Large intestine (tissue), 3 donors: Measurements from ENCODE around the gene TSPAN18. TPM values are rescaled to one million over a fixed set of nuclear protein-coding genes. Genes with fewer than 3 reads are reported as not detected.

Experiments
- DNase-seq, 2 donors: peaks; one replicate each; pipeline versions ENCODE4 v3.0.0 to v3.0.0-alpha.2; 2013
- H3K27ac ChIP-seq: one replicate; pipeline ENCODE4 v1.5.1; 2013; ENCODE audit warnings: low read length
- H3K27me3 ChIP-seq: 2 replicates; pipeline ENCODE4 v1.6.1; 2013; ENCODE audit warnings: low read length; ENCODE audit not compliant: control insufficient read depth, insufficient read depth
- H3K36me3 ChIP-seq: 2 replicates; pipeline ENCODE4 v1.6.1; 2013; ENCODE audit warnings: low read length; ENCODE audit not compliant: control insufficient read depth, insufficient read depth
- H3K4me1 ChIP-seq: one replicate; pipeline ENCODE4 v1.6.1; 2013; ENCODE audit warnings: low read length; ENCODE audit not compliant: control insufficient read depth, insufficient read depth
- H3K4me3 ChIP-seq: one replicate; pipeline ENCODE4 v1.5.1; 2013; ENCODE audit warnings: low read length
- H3K9me3 ChIP-seq: one replicate; pipeline ENCODE4 v1.6.1; 2013; ENCODE audit warnings: mild to moderate bottlenecking, low read depth, low read length, moderate library complexity; ENCODE audit not compliant: control insufficient read depth
- WGBS: methylation state at CpG from one replicate; pipeline ENCODE4 v1.1.5; 2013; ENCODE audit warnings: low lambda C conversion rate; ENCODE audit not compliant: insufficient coverage; 5-methylcytosine and 5-hydroxymethylcytosine counted together
- polyA plus RNA-seq: library from polyadenylated mRNA; unstranded; fragments of 120-200 nt; gene quantifications from one replicate; pipeline ENCODE4 v1.2.1, GENCODE V29; 2013

The TSPAN18 gene
- polyA plus RNA-seq, 1 donor, result 59.1 TPM

DNA sequence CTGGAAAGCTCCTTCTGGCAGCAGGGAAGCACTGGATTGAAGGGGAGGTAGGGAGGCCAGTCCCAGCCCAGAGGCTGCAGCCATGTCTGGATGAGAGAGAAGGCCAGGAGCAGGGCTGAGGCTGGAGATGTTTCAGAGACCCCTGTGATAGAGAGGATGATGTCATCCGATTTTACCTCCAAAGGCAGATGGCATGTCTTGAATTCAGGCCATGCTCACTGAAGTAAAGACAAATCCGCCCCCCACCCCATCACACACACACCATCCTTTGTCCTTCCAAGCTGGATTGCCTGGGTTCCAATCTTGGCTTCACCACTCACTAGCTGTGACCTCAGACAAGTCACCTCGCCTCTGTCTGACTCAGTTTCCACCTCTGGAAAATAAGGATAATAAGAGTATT, 176.8 kb downstream of the TSPAN18 start:
- Histone ChIP-seq H3K36me3 (peaks cover 4% of the 10 kb centered on the region), H3K4me1 (peaks cover 20% of the 10 kb centered on the region), H3K9me3 (no peaks in the 10 kb centered on the region), H3K4me3 (no peak overlapping the region), H3K27me3 (no peaks in the 10 kb centered on the region), H3K27ac (no peak overlapping the region)
- no CpG with 5 or more reads among the region's 3 CpGs for WGBS
- no peak for DNase-seq

DNA sequence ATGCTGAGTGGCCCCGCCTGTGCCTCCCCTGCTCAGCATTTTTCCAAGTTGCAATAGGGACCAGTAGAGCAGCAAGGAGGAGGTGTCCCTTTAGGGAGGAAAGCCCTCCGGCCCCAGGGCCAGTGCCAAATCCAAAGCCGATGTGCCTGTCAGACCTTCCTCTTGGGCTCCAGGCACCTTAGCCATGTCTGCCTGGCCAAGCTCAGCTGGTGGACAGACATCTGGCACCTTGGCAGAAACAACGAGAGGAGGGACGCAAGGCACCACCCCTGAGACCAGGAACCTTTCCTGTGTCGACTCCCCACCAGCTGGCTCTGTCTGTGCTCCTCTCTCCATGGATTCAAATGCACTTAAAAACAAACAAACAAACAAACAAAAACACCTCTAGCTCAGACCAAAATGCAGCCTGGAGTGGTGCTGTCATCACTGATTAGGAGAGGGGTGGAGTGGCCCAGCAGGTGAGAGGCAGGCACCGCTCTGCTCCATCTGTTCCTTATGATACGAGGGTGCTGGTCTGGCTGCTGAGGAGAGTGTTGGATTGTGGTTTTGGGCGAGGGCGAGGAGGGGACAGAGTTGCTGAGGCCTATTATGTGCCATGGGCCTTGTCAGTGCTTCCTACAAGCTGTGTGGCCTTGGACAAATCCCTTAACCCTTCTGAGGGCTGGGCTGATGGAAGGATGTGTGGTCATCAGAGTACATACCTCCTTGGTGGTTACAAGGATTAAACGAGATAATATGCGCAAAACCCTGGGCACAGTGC, 177.7 kb downstream of the TSPAN18 start:
- no peaks in the 10 kb centered on the region for H3K27me3 ChIP-seq
- no peaks in the 10 kb centered on the region for H3K36me3 ChIP-seq
- no peaks in the 10 kb centered on the region for H3K9me3 ChIP-seq
- no peak overlapping the region for H3K4me3 ChIP-seq
- no peak overlapping the region for H3K27ac ChIP-seq
- H3K4me1 ChIP-seq, result peaks cover 20% of the 10 kb centered on the region
- 100% methylated on average over 1 of the region's 12 CpGs for WGBS
- DNase-seq, result no peak

DNA sequence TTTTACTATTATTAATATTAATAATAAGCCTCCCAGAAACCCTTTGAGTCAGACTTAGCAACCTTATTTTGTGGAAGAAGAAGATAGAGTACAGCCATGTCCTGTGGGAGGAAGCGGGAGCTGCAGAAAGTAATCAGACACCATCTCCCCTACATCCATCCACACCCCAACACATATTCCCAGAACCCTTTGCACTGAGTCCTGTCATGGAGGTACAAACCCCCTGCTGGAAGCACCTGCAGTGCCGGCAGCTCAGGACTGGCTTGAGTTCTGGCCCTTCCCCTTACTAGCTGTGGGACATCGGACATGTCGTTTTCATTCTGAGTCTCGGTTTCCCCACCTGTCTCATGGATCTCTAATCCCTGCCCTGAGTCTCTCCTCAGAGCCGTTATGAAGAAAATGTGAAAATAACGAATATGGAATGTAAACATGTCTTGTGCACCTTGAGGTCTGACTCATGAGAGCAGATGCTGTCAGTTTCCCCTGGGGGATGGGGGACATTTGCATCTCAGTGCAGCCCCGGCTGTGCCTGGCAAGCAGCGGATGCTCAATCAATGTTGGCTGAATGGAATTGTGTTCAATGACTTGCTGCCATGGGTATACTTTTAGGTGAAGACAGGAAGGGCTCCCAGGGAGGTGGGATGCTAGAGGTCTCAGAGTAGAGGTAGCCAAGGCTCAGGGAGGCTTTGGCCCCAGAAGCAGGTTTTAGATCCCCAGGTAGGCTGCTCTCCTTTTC, 178.5 kb downstream of the TSPAN18 start:
- no CpG with 5 or more reads among the region's 9 CpGs for WGBS

DNA sequence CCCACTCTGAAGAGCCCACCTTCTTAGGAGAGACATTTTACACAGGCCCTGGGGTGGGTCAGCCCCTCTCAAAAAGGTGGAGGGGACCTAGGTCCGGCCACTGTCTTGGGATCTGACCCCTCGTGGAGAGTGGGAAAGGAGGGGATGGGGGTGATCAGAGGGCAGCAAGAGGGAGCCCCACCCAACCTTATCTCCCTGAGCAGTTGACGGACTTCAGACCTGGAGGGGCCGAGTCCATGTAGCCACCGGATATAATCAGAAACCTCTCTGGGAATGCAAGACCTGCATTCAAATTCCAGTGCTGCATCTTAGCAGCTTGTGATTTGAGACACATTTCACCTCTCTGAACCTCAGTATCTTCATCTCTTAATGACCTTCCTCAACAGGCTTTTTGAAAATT, 179.9 kb downstream of the TSPAN18 start:
- DNase-seq, result peak; percentile 87 to 93
- Histone ChIP-seq H3K4me3 (no peak overlapping the region), H3K27me3 (no peaks in the 10 kb centered on the region), H3K27ac (peak overlapping the region; percentile 71), H3K9me3 (no peaks in the 10 kb centered on the region), H3K36me3 (peaks cover 2% of the 10 kb centered on the region), H3K4me1 (peaks cover 27% of the 10 kb centered on the region)
- WGBS, result no CpG with 5 or more reads among the region's 5 CpGs

More for the DNA sequence above, 178.5 kb downstream of the TSPAN18 start:
- Histone ChIP-seq H3K27me3 (no peaks in the 10 kb centered on the region), H3K4me1 (peaks cover 20% of the 10 kb centered on the region), H3K27ac (no peak overlapping the region), H3K36me3 (no peaks in the 10 kb centered on the region), H3K9me3 (no peaks in the 10 kb centered on the region), H3K4me3 (no peak overlapping the region)
- no peak for DNase-seq

DNA sequence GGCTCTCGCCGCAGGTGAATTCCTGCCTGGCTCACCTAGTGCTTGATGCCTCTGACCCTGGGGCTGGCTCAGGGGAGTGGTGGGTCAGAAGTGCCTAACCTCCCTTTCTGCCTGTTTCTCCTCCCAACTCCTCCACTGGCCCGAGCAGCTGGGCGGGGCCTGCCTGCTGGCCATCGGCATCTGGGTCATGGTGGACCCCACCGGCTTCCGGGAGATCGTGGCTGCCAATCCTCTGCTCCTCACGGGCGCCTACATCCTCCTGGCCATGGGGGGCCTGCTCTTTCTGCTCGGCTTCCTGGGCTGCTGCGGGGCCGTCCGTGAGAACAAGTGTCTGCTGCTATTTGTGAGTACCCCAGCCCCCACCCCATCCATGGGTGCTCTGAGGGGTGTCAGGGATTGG, 182.8 kb downstream of the TSPAN18 start:
- Histone ChIP-seq H3K9me3 (no peaks in the 10 kb centered on the region), H3K27ac (no peak overlapping the region), H3K4me1 (peaks cover 33% of the 10 kb centered on the region), H3K36me3 (peaks cover 2% of the 10 kb centered on the region), H3K4me3 (no peak overlapping the region), H3K27me3 (no peaks in the 10 kb centered on the region)
- no CpG with 5 or more reads among the region's 14 CpGs for WGBS
- no peak for DNase-seq

DNA sequence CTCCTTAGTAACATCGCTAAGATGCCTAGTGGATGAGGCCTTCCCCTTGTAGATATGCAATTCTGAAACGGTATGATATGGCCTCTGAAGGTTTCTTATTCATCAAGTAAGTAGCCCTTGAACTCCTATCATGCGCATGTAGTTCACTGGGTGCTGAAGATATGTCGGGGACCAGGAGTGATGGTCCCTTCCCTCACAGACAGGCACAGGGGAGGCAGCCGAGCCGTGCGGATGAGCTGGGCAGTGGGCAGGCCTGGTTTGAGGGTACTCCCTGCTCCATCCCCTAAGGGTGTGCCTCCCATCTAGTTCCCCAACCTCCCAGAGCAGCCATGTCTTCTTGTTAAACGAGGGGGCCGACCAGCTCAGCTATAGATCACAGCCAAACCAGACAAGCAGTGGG, 183.8 kb downstream of the TSPAN18 start:
- H3K4me3 ChIP-seq, result no peak overlapping the region
- no CpG with 5 or more reads among the region's 9 CpGs for WGBS
- no peak for DNase-seq
- no peaks in the 10 kb centered on the region for H3K9me3 ChIP-seq
- H3K36me3 ChIP-seq, result peaks cover 10% of the 10 kb centered on the region
- no peaks in the 10 kb centered on the region for H3K27me3 ChIP-seq
- H3K4me1 ChIP-seq, result peaks cover 33% of the 10 kb centered on the region
- H3K27ac ChIP-seq, result no peak overlapping the region

DNA sequence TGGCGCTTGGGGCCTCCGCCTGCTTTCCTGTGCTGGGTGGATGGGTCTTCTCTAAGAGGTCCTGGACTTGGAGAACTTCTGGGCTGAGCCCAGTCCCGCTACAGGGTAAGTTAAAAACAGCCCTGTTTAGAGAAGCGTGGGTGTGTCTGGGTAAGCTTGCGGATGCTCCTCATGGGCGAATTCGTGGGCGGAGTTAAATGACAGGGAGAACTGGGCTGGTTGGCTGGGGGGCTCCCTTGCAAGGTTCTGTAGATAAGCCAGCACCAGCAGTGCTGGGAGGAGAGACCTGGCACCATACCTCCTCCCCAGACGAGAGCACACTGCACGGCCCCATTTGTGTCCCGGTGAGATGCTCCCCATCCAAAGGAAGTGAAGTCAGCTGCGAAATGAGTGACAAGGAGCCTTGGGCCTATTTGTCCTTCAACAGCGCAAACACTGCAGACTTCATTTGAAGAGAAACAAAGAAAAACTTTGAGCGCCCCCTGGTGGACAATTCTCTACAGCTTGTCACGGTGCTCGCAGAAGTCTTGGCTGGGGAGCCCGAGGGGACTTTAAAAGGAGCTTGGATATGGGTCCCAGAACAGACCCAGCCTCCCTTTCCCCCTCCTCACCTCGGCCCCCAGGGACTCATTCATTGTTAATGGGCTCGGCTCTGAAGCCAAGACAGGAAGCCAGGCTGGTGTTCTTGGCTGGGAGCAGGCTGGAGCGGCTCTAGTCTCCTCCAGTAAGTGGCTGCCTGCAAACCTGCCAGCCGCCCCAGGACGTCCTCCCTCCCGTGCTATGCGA, 184.5 kb downstream of the TSPAN18 start:
- peak; percentile 70 to 80 for DNase-seq
- H3K27me3 ChIP-seq, result no peaks in the 10 kb centered on the region
- H3K27ac ChIP-seq, result no peak overlapping the region
- no CpG with 5 or more reads among the region's 24 CpGs for WGBS
- H3K9me3 ChIP-seq, result no peaks in the 10 kb centered on the region
- peaks cover 27% of the 10 kb centered on the region for H3K4me1 ChIP-seq
- H3K36me3 ChIP-seq, result peaks cover 16% of the 10 kb centered on the region
- H3K4me3 ChIP-seq, result no peak overlapping the region

DNA sequence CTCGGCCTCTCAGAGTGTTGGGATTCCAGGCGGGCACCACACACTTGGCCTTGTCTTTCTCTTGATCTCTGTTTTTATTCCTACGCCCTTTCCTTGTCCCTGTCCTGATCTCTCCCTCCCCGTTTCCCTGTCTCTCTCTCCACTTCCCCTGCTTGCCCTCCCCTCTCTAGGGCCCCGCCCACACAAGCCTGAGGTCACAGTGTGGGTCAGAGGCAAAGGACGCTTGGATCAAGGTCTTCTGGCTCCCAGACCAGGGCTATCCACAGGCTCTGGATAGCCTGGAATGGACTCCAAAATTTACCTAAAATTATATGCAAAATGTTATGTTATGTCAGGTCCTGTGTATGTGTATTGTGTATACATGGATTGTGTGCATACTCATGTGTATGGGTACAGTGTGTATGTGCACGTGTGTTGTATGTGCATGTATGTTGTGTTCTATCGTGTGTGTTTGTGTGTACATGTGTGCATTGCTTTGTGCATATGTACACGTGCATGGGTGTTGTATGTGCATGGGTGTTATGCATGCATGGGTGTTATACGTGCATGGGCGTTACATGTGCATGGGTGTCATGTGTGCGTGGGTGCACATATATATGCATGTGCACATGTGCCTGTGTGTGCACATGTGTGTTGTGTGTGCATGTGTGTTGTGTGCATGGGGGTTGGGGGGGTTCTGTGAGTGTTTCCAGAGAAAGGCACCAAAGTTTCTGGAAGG, 185.7 kb downstream of the TSPAN18 start:
- Histone ChIP-seq H3K4me3 (no peak overlapping the region), H3K27me3 (no peaks in the 10 kb centered on the region), H3K9me3 (no peaks in the 10 kb centered on the region), H3K27ac (no peak overlapping the region), H3K4me1 (peaks cover 15% of the 10 kb centered on the region), H3K36me3 (peaks cover 23% of the 10 kb centered on the region)
- WGBS, result 83% methylated on average over 2 of the region's 12 CpGs
- DNase-seq, result no peak

DNA sequence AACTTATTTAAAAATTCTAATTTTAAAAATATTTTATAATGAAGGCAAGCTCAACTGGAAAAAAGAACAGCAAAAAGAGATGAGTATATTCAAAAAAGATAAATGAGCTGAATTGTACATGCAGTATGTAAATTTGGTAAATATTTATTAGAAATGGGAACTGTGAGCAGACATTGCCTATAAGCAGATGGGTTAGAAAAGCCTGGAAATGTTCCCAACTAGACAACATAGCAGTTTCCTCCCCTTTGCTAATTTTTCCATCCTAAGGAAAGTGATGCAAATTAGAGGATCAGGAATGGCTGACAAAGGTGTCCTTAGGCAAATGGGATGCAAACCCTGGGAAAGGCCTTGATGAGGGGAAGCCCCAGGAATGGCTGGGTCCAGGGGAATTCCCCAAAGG, 186.7 kb downstream of the TSPAN18 start:
- no peak for DNase-seq
- Histone ChIP-seq H3K27me3 (no peaks in the 10 kb centered on the region), H3K9me3 (no peaks in the 10 kb centered on the region), H3K27ac (no peak overlapping the region), H3K4me1 (peaks cover 13% of the 10 kb centered on the region), H3K4me3 (no peak overlapping the region), H3K36me3 (peaks cover 27% of the 10 kb centered on the region)

DNA sequence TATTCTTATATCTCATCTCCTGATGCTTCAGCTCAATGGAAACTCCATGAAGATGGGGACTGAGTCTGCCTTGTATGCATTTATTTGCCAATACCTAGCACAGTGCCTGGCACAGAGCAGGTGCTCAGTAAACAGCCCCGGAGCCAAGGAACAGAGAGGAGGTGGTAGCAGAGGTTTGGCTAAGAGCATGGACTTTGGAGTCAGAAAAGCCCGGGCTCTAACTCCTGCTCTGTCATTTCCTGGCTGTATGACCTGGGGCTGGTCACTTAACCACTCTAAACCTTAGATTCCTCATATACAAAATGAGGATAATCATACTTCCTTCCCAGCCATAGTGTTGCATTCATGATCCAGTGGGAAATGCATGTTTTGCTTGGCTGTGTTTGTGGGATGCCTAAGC, 187.3 kb downstream of the TSPAN18 start:
- Histone ChIP-seq H3K27ac (no peak overlapping the region), H3K9me3 (no peaks in the 10 kb centered on the region), H3K27me3 (no peaks in the 10 kb centered on the region), H3K4me3 (no peak overlapping the region), H3K36me3 (peaks cover 28% of the 10 kb centered on the region), H3K4me1 (peaks cover 13% of the 10 kb centered on the region)
- WGBS, result no CpG with 5 or more reads among the region's 2 CpGs
- no peak for DNase-seq
